Fibroblast of mammary gland (primary cell): ENCODE data around the gene TMTC2.

Source experiments
- DNase-seq: peaks from one replicate; pipeline ENCODE4 v3.0.0-alpha.2; 2010; ENCODE audit warnings: low read depth
- H3K4me3 ChIP-seq: 2 replicates; pipeline ENCODE4 v1.5.1; 2011; ENCODE audit warnings: low read depth, mild to moderate bottlenecking, low read length, moderate library complexity; ENCODE audit not compliant: control insufficient read depth
- TF ChIP-seq, protein P1 (sequence below): conservative IDR thresholded peaks from 2 replicates; pipeline ENCODE4 v1.5.1; 2011; ENCODE audit warnings: low read depth, low read length, inconsistent platforms; ENCODE audit not compliant: control insufficient read depth, insufficient read depth

The TMTC2 gene

DNA sequence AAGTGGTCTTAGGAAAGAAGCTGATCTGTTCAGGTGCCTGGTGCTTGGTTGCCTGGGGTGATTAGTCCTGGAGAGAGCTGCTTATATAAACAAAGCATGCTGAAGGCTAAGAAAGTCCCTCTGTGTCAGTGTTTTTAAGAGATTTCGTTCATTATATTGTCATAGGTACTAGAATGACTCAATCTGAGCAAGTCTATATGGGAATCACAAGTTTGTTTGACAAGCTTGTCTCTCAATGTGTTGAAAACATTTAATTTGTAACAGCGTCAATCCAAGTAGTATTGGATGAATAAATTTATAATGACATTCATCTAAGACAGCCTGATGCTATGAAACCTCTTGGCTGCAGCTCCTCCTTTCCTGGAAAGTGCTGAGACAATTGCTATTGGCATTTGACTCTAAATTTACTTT, 256.3 kb downstream of the TMTC2 start:
- no peak for DNase-seq
- no peak overlapping the region for H3K4me3 ChIP-seq
- TF ChIP-seq, protein P1, sequence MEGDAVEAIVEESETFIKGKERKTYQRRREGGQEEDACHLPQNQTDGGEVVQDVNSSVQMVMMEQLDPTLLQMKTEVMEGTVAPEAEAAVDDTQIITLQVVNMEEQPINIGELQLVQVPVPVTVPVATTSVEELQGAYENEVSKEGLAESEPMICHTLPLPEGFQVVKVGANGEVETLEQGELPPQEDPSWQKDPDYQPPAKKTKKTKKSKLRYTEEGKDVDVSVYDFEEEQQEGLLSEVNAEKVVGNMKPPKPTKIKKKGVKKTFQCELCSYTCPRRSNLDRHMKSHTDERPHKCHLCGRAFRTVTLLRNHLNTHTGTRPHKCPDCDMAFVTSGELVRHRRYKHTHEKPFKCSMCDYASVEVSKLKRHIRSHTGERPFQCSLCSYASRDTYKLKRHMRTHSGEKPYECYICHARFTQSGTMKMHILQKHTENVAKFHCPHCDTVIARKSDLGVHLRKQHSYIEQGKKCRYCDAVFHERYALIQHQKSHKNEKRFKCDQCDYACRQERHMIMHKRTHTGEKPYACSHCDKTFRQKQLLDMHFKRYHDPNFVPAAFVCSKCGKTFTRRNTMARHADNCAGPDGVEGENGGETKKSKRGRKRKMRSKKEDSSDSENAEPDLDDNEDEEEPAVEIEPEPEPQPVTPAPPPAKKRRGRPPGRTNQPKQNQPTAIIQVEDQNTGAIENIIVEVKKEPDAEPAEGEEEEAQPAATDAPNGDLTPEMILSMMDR = no peak

DNA sequence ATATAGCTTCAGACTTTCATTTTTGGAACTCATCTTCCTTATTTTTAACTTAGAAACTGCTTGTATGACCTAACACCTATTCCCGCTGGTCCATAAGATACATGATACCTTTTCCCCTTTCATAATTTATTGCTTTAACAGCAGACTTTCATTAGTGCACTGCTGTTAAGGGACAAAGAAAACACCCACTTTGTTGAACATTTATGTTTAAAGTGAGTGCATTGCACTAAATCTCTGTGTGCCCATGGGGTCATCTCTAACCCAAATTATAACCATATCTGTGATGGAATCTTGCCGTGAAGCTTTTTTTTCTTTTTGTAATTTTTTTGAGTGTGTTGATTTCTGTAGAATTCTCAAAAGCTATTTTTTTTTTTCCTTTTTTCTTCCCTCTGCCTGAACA, 261.8 kb downstream of the TMTC2 start:
- H3K4me3 ChIP-seq = no peak overlapping the region
- no peak for DNase-seq
- TF ChIP-seq, protein P1 = no peak

- TF ChIP-seq, protein P1 = no peak
- H3K4me3 ChIP-seq = no peak overlapping the region
- no peak for DNase-seq
Measured at GRCh38 chr12:82950356-82950755, 263.6 kb downstream of the TMTC2 start.

GRCh38 chr12:82952946-82953345, 266.2 kb downstream of the TMTC2 start:
- TF ChIP-seq, protein P1 = no peak

GRCh38 chr12:82953397-82953796, 266.7 kb downstream of the TMTC2 start:
- H3K4me3 ChIP-seq = no peak overlapping the region
- TF ChIP-seq, protein P1 = no peak
- no peak for DNase-seq

More at GRCh38 chr12:82952946-82953345, 266.2 kb downstream of the TMTC2 start:
- no peak overlapping the region for H3K4me3 ChIP-seq
- no peak for DNase-seq

- H3K4me3 ChIP-seq = no peak overlapping the region
- TF ChIP-seq, protein P1 = no peak
- DNase-seq = no peak
Measured at GRCh38 chr12:82954064-82954463, 267.4 kb downstream of the TMTC2 start.

DNA sequence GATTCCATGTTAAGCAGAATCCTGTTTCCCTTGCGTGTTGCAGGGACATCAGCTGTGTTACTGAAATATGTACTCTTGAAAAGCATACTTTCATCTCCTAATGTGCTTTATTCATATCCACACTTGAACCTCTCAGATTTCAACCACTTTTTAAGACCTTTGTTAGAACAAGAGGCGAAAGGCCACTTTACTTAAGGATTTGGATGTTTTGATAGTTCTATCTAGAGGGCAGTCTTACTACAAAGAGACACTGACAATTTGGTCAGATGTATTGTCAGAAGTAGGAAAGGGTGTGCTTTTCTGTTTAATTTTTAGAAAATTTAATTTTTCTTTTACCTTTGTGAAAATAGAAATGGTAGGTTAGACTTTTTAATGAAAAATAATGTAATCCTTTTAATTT, 267.9 kb downstream of the TMTC2 start:
- no peak for DNase-seq
- no peak overlapping the region for H3K4me3 ChIP-seq
- TF ChIP-seq, protein P1 = no peak
